GM21576 (cell line): ENCODE measurements around the gene MND1.

Experiments used
- ATAC-seq: cut with Tn5 transposase; IDR thresholded peaks from one replicate; pipeline ENCODE4 v1.9.1; 2021; ENCODE audit warnings: mild to moderate bottlenecking, moderate library complexity; ENCODE audit not compliant: unreplicated experiment

Gene MND1

GRCh38 chr4:153346031-153346430, 1.5 kb downstream of the MND1 start:
- no peak for ATAC-seq

- no peak for ATAC-seq
Measured at GRCh38 chr4:153346563-153346962, 2.1 kb downstream of the MND1 start.

GRCh38 chr4:153347117-153347516, 2.6 kb downstream of the MND1 start:
- ATAC-seq: no peak

- ATAC-seq: no peak
Measured at GRCh38 chr4:153348006-153348405, 3.5 kb downstream of the MND1 start.

- ATAC-seq: no peak
Measured at GRCh38 chr4:153349206-153349805, 4.8 kb downstream of the MND1 start.

- ATAC-seq: no peak
Measured at GRCh38 chr4:153362184-153362583, 17.7 kb downstream of the MND1 start.

- no peak for ATAC-seq
Measured at GRCh38 chr4:153364061-153364460, 19.6 kb downstream of the MND1 start.

GRCh38 chr4:153365003-153365402, 20.5 kb downstream of the MND1 start:
- no peak for ATAC-seq

GRCh38 chr4:153366486-153366885, 22.0 kb downstream of the MND1 start:
- ATAC-seq: no peak

- no peak for ATAC-seq
Measured at GRCh38 chr4:153367092-153367491, 22.6 kb downstream of the MND1 start.

- no peak for ATAC-seq
Measured at GRCh38 chr4:153369021-153369420, 24.5 kb downstream of the MND1 start.

GRCh38 chr4:153371701-153372234, 27.3 kb downstream of the MND1 start:
- ATAC-seq: no peak

- ATAC-seq: no peak
Measured at GRCh38 chr4:153372967-153373562, 28.6 kb downstream of the MND1 start.

- ATAC-seq: no peak
Measured at GRCh38 chr4:153374442-153374841, 30.0 kb downstream of the MND1 start.

- no peak for ATAC-seq
Measured at GRCh38 chr4:153375303-153375702, 30.8 kb downstream of the MND1 start.

GRCh38 chr4:153383131-153383530, 38.6 kb downstream of the MND1 start:
- ATAC-seq: no peak

- ATAC-seq: no peak
Measured at GRCh38 chr4:153384160-153384559, 39.7 kb downstream of the MND1 start.

- ATAC-seq: no peak
Measured at GRCh38 chr4:153385784-153386183, 41.3 kb downstream of the MND1 start.

GRCh38 chr4:153387981-153388380, 43.5 kb downstream of the MND1 start:
- no peak for ATAC-seq

GRCh38 chr4:153393397-153393796, 48.9 kb downstream of the MND1 start:
- no peak for ATAC-seq

- no peak for ATAC-seq
Measured at GRCh38 chr4:153394945-153395344, 50.5 kb downstream of the MND1 start.

- no peak for ATAC-seq
Measured at GRCh38 chr4:153398713-153399112, 54.2 kb downstream of the MND1 start.

- no peak for ATAC-seq
Measured at GRCh38 chr4:153399358-153399757, 54.9 kb downstream of the MND1 start.
